ENCODE data around the gene RNFT1. TPM values are rescaled to one million over a fixed set of nuclear protein-coding genes. Genes with fewer than 3 reads are reported as not detected.
"Not testable (repeated sequence)": the region's sequence is repeated elsewhere in the genome, so short reads cannot be mapped to it uniquely, and the experiment has no call there.

The RNFT1 gene
- total RNA-seq, 1 donor from 2014 or later, result 8.6 TPM

- no peaks in the 10 kb centered on the region for H3K9me3 Mint-ChIP-seq (ENCODE audit: unreplicated experiment)
- DNase-seq, result no peak
- H3K27ac Mint-ChIP-seq (ENCODE audit: unreplicated experiment), result no peak overlapping the region
- H3K27me3 Mint-ChIP-seq (ENCODE audit: unreplicated experiment), result no peaks in the 10 kb centered on the region
- no peaks in the 10 kb centered on the region for H3K4me1 Mint-ChIP-seq (ENCODE audit: low read depth, unreplicated experiment)
- H3K4me3 Mint-ChIP-seq (ENCODE audit: unreplicated experiment), result no peak overlapping the region
- no peaks in the 10 kb centered on the region for H3K36me3 Mint-ChIP-seq (ENCODE audit: unreplicated experiment)
- TF ChIP-seq CTCF (IDR thresholded peaks at IDR 0.05; ENCODE audit: partially characterized antibody, unreplicated experiment), result no peak
Observed at GRCh38 chr17:59950049-59950448, 14.5 kb downstream of the RNFT1 start.

GRCh38 chr17:59947310-59947709 lies 17.2 kb downstream of the RNFT1 start:
- H3K27ac Mint-ChIP-seq (ENCODE audit: unreplicated experiment), result not testable (repeated sequence)

DNA sequence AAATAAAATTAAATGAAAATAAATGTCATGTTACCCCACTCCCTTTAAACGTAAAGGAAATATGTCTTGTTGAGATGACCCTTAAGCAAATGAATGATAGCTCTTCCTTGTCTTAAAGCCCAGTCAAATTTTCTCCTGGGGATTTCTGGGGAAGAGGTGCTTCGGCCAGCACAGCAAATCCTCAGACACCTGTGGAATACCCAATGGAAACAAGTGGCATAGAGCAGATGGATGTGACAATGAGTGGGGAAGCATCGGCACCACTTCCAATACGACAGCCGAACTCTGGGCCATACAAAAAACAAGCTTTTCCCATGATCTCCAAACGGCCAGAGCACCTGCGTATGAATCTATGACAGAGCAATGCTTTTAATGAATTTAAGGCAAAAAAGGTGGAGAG lies 18.1 kb downstream of the RNFT1 start:
- not testable (repeated sequence) for H3K4me3 Mint-ChIP-seq (ENCODE audit: unreplicated experiment); H3K27me3 Mint-ChIP-seq (ENCODE audit: unreplicated experiment); DNase-seq; H3K36me3 Mint-ChIP-seq (ENCODE audit: unreplicated experiment); H3K4me1 Mint-ChIP-seq (ENCODE audit: low read depth, unreplicated experiment); H3K27ac Mint-ChIP-seq (ENCODE audit: unreplicated experiment); H3K9me3 Mint-ChIP-seq (ENCODE audit: unreplicated experiment)

More at GRCh38 chr17:59947310-59947709, 17.2 kb downstream of the RNFT1 start:
- H3K27me3 Mint-ChIP-seq (ENCODE audit: unreplicated experiment); H3K9me3 Mint-ChIP-seq (ENCODE audit: unreplicated experiment); H3K36me3 Mint-ChIP-seq (ENCODE audit: unreplicated experiment); H3K4me1 Mint-ChIP-seq (ENCODE audit: low read depth, unreplicated experiment); DNase-seq; H3K4me3 Mint-ChIP-seq (ENCODE audit: unreplicated experiment): not testable (repeated sequence)

DNA sequence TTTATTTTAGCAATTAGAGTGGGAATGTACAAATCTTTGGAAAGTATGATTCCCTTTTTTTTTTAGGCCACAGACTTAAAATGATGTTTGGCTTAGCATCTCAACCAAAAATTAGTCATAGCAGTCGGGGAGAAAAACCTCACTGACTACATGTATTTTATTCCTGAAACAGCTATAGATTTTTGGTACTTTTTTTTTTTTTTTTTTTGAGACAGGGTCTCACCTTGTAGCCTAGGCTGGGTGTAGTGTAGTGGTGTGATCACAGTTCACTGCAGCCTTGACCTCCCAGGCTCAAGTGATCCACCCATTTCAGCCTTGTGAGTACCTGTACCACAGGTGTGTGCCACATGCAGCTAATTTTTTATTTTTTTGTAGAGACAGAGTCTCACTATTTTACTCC lies 23.4 kb downstream of the RNFT1 start:
- no peak for TF ChIP-seq CTCF (IDR thresholded peaks at IDR 0.05; ENCODE audit: partially characterized antibody, unreplicated experiment)
- no peak overlapping the region for H3K27ac Mint-ChIP-seq (ENCODE audit: unreplicated experiment)
- no peaks in the 10 kb centered on the region for H3K36me3 Mint-ChIP-seq (ENCODE audit: unreplicated experiment)
- H3K4me3 Mint-ChIP-seq (ENCODE audit: unreplicated experiment), result no peak overlapping the region
- no peak for DNase-seq
- no peaks in the 10 kb centered on the region for H3K27me3 Mint-ChIP-seq (ENCODE audit: unreplicated experiment)
- H3K4me1 Mint-ChIP-seq (ENCODE audit: low read depth, unreplicated experiment), result no peaks in the 10 kb centered on the region
- no peaks in the 10 kb centered on the region for H3K9me3 Mint-ChIP-seq (ENCODE audit: unreplicated experiment)

- not testable (repeated sequence) for H3K4me1 Mint-ChIP-seq (ENCODE audit: low read depth, unreplicated experiment); H3K9me3 Mint-ChIP-seq (ENCODE audit: unreplicated experiment); H3K27ac Mint-ChIP-seq (ENCODE audit: unreplicated experiment); H3K27me3 Mint-ChIP-seq (ENCODE audit: unreplicated experiment); H3K4me3 Mint-ChIP-seq (ENCODE audit: unreplicated experiment); DNase-seq; H3K36me3 Mint-ChIP-seq (ENCODE audit: unreplicated experiment)
Observed at GRCh38 chr17:59940697-59941096, 23.8 kb downstream of the RNFT1 start.

- not testable (repeated sequence) for H3K27me3 Mint-ChIP-seq (ENCODE audit: unreplicated experiment); H3K4me1 Mint-ChIP-seq (ENCODE audit: low read depth, unreplicated experiment); H3K36me3 Mint-ChIP-seq (ENCODE audit: unreplicated experiment); H3K27ac Mint-ChIP-seq (ENCODE audit: unreplicated experiment); H3K9me3 Mint-ChIP-seq (ENCODE audit: unreplicated experiment); DNase-seq; H3K4me3 Mint-ChIP-seq (ENCODE audit: unreplicated experiment)
Observed at GRCh38 chr17:59933317-59933716, 31.2 kb downstream of the RNFT1 start.

DNA sequence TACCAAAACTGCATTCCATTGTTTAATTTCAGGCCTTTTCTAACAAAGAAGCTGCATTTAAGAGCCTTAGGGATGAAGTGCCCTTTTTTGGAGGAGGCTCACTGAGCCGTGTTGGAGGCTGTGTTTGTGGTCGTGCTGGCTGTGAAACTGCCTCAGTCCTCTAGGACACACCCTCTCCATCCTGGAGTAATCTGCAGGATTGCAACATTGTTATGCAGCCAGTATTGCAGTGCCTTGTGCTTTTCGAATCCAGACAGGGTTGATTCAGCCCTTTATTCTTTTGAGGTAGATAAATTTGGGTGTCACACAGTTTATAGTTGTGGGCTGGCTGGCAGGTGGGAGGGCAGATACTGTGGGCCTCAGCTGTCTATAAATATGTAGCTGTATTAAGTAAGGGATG lies 33.8 kb downstream of the RNFT1 start:
- not testable (repeated sequence) for H3K4me1 Mint-ChIP-seq (ENCODE audit: low read depth, unreplicated experiment); H3K36me3 Mint-ChIP-seq (ENCODE audit: unreplicated experiment); DNase-seq; H3K9me3 Mint-ChIP-seq (ENCODE audit: unreplicated experiment); H3K27me3 Mint-ChIP-seq (ENCODE audit: unreplicated experiment); H3K4me3 Mint-ChIP-seq (ENCODE audit: unreplicated experiment); H3K27ac Mint-ChIP-seq (ENCODE audit: unreplicated experiment)

DNA sequence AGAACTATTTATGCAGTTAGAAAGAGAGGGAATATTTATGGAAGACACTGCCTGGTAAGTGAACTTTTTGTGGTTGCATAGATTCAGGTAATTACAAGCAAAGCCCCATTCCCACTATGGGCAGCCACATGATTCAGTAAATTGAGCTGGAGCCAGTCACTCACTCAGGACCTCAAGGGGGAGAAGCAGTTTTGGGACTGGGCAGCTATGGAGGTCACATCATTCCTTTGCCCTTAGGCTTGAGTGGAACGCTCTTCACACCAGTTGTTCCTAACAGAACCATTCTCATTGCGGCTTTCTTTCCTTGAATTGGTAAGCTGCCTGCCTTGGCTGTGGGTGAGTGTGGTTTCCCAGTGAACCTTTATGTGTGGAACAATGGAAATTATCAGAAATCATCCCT lies 34.4 kb downstream of the RNFT1 start:
- H3K4me1 Mint-ChIP-seq (ENCODE audit: low read depth, unreplicated experiment); H3K4me3 Mint-ChIP-seq (ENCODE audit: unreplicated experiment); H3K27ac Mint-ChIP-seq (ENCODE audit: unreplicated experiment); H3K36me3 Mint-ChIP-seq (ENCODE audit: unreplicated experiment); H3K9me3 Mint-ChIP-seq (ENCODE audit: unreplicated experiment); H3K27me3 Mint-ChIP-seq (ENCODE audit: unreplicated experiment); DNase-seq: not testable (repeated sequence)

DNA sequence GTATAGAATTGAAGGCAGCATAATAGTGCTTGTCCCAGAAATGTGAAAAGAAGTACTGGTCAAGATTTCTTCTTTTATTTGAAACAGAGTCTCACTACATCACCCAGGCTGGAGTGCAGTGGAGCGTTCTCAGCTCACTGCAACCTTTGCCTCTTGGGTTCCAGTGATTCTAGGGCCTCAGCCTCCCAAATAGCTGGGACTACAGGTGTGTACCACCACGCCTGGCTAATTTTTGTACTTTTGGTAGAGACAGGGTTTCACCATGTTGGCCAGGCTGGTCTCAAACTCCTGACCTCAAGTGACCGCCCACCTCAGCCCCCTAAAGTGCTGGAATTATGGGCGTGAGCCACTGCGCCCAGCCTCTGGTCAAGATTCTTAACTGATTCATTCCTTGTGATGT lies 43.9 kb downstream of the RNFT1 start:
- H3K4me1 Mint-ChIP-seq (ENCODE audit: low read depth, unreplicated experiment); H3K36me3 Mint-ChIP-seq (ENCODE audit: unreplicated experiment); H3K27ac Mint-ChIP-seq (ENCODE audit: unreplicated experiment); H3K27me3 Mint-ChIP-seq (ENCODE audit: unreplicated experiment); H3K4me3 Mint-ChIP-seq (ENCODE audit: unreplicated experiment); H3K9me3 Mint-ChIP-seq (ENCODE audit: unreplicated experiment); DNase-seq: not testable (repeated sequence)
